ENCODE results near the gene CLN6.
"Not testable (repeated sequence)": the region's sequence is repeated elsewhere in the genome, so short reads cannot be mapped to it uniquely, and the experiment has no call there.

The CLN6 gene

DNA sequence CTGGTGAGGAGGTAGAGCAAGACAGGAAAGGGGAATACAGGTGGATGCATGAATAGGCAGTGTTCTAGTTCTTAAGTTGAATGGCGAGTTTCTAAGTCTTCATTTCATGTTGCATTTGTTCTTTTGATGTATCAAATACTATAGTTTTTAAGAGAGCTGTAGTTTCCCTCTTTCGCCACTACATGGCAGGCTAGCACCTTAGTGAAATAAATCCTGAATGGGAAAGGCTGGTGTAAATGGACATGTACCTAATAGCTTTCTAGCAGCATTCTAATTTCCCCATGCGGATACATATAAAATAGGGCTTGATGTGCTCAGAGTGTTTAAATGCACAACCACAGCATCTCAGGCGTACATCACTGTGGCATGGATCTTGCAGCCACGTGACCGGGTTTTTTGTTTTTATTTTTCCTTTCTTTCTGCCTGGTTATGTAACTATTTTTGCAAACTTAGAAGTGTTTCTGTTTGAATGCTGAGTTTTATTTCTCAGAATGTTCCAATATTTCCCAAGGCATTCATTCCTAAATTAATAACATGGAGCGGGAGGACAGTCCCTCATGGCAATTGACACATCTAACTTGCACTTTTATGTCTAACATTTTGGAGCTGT is 23.5 kb upstream of the CLN6 start:
- peak; percentile 66 for DNase-seq

DNA sequence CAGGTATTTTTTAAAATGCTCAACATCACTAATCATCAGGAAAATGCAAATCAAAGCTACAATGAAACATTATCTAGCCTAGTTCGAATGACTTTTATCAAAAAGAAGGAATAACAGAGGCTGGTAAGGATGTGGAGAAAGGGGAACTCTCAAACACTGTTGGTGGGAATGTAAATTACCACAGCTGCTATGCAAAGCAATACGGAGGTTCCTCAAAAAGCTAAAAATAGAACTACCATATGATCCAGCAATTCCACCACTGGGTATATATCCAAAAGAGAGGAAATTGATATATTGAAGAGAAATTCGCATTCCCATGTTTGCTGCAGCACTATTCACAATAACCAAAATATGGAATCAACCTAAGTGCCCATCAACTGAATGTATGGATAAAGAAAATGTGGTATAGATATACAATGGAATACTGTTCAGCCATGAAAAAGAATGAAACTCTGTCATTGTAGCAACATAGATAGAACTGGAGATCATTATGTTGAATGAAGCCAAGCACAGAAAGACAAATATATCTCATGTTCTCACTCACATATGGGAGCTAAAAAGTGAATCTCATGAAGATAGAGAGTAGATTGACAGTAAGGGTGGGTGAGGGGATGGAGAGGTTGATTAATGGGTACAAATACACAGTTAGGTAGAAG is 19.7 kb upstream of the CLN6 start:
- no peak for DNase-seq

DNA sequence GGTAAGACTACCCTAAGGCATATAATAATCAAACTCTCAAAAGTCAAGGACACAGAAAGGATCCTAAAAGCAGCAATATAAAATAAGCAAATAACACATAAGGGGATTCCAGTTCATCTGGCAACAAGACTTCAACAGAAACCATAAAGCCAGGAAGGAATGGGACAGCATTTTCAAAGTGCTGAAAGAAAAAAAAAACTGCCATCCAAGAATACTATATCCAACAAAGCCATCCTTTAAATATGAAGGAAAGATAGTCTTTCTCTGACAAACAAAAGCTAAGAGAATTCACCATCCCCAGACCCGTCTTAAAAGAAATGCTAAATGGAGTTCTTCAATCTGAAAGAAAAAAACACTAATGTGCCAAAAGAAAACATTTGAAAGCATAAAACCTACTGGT is 14.7 kb upstream of the CLN6 start:
- no peak for DNase-seq

- no peak for DNase-seq
These were observed 11.8 kb upstream of the CLN6 start for GRCh38 chr15:68241088-68241935.

- DNase-seq: no peak
These were observed 9.5 kb upstream of the CLN6 start for GRCh38 chr15:68239025-68239424.

- no peak for DNase-seq
These were observed 5.5 kb upstream of the CLN6 start for GRCh38 chr15:68235022-68235421.

GRCh38 chr15:68234520-68234919 is 5.0 kb upstream of the CLN6 start:
- DNase-seq: not testable (repeated sequence)

DNA sequence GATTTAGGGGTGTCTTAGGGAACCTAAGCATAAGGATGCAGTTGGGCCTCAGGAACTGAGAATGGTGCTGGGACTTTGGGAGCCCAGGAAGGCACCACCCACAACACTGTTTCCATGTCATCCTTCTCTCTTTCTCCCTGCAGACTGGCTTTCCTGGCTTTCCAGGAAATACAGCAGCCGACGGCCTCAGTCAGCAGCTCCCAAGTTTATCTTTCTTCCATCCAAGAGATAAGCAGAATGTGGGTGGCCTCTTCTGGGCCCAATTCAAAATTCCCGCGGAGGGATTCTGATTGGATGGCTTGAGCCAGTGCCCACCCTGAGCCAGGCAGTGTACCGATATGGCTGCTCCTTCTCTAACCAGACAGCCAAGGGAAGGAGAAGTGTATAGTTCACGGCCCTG is 4.5 kb upstream of the CLN6 start:
- DNase-seq: no peak

- DNase-seq: no peak
These were observed 3.4 kb upstream of the CLN6 start for GRCh38 chr15:68232937-68233336.

GRCh38 chr15:68232449-68232848 is 2.9 kb upstream of the CLN6 start:
- DNase-seq: no peak

- no peak for DNase-seq
These were observed 1.7 kb upstream of the CLN6 start for GRCh38 chr15:68231102-68231818.

GRCh38 chr15:68230157-68231100 is 901 bp upstream of the CLN6 start:
- DNase-seq: no peak

GRCh38 chr15:68228971-68229385 is 550 bp downstream of the CLN6 start:
- no peak for DNase-seq

DNA sequence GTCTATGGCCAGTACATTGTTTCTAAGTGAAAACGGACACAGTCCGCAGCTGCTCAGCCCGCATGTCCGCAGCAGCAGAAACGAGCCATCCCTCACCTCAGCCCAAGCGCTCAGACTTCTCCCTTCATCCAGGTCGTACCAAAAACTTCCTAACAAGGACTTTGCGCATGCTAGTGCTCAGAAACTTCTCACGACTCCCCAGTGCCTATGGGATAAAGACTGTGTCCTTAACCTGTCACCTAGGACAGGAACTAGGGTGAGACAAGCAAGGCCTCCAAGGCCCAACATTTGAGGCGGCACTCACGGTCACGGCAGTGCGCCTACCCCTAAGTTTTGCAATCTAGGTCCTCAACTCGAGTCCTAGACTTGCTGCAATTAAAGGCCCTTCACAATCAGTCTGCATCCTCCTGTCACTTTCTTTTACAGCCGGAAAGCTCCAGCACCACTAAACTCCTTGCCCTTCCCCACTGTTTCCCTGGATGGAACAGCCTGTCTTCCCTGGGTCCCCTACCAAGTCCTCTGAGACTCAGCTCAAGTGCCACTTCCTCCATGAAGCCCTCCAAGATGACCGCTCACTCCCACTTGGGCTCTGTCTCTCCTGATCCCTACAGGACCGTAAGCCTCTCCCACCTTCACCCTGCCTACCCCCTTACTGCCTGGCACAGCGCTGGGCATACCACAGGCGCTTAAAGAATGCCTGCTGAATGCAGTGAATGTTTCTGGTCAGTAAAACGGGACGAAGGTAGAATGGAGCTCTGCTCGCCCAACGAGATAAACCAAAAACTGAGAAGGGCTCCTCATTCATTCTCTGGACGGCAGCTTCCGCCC is 1.2 kb downstream of the CLN6 start:
- DNase-seq: peak; percentile 10

DNA sequence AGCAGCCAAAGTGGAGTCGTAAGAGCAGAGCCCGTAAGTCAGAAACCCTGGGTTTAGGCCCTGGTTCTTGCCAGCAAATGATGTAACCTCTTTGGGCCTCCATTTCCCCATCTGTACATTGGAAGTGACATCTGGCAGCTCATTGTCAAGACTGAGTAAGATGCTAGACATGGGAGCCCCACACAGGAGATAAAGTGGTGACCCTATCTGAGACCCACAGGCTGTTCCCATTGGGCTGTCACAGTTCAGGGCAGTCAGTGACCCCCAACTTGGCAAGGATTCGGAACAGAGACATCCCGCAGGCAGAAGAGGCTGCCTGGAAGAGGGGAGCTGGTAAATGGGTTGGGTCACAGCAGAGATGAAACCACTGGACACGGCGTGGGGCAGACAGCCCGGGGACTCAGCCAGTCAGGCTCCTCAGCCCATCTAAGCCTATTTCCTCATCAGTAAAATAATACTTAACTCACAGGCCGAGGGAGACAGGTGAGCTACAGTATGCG is 1.8 kb downstream of the CLN6 start:
- DNase-seq: no peak

DNA sequence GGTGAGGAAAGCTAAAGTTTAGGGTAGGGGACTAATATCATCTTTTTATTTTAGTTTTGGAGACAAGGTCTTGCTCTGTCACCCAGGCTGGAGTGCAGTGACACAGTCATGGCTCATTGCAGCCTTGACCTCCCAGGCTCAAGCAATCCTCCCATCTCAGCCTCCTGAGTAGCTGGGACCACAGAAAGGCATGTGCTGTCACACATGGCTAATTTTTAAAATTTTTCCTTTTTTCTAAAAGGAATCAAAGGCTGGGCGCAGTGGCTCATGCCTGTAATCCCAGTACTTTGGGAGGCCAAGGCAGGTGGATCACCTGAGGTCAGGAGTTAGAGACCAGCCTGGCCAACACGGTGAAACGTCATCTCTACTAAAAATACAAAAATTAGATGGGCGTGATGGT is 4.1 kb downstream of the CLN6 start:
- not testable (repeated sequence) for DNase-seq

GRCh38 chr15:68224546-68225250 is 4.8 kb downstream of the CLN6 start:
- DNase-seq: no peak

DNA sequence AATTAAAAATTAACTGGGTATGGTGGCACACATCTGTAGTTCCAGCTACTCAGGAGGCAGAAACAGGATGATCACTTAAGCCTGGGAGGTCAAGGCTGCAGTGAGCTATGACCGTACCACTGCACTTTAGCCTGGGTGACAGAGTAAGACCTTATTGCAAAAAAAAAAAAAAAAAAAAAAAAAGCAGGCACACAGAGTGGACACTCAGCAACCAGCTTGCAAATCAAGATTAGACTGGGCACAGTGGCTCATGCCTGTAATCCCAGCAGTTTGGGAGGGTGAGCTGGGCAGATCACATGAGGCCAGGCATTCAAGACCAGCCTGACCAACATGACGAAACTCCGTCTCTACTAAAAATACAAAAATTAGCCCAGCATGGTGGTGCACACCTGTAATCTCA is 5.4 kb downstream of the CLN6 start:
- DNase-seq: no peak

DNA sequence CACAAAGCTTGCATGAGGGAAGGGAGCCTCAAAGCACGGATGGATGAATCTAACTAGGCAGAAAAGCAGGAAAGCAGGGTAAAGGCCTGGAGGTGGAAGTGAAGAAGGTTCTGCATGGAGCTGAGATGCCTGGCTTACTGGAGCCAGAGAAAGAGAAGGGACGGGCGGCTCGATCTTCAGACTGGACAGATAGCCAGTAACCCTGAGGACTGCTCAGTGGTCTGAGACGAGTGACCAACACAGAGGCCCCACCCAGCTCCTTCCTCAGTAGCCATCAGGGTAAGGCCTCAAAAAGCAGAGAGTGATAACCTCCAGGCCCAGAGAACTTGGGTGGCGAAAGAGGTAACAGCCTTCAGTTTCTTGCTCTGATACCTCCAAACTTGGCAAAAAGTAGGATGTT is 6.4 kb downstream of the CLN6 start:
- no peak for DNase-seq

DNA sequence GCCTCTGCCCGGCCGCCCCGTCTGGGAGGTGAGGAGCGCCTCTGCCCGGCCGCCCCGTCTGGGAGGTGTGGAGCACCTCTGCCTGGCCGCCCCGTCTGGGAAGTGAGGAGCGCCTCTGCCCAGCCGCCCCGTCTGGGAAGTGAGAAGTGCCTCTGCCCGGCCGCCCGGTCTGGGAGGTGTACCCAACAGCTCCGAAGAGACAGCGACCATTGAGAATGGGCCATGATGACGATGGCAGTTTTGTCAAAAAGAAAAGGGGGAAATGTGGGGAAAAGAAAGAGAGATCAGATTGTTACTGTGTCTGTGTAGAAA is 7.1 kb downstream of the CLN6 start:
- not testable (repeated sequence) for DNase-seq

All from NCI-H146 (cell line).